ENCODE data around the gene VOPP1. TPM values are rescaled to one million over a fixed set of nuclear protein-coding genes. Genes with fewer than 3 reads are reported as not detected.

Gene VOPP1
- total RNA-seq, 1 donor from 2014 or later = 47.8 TPM

DNA sequence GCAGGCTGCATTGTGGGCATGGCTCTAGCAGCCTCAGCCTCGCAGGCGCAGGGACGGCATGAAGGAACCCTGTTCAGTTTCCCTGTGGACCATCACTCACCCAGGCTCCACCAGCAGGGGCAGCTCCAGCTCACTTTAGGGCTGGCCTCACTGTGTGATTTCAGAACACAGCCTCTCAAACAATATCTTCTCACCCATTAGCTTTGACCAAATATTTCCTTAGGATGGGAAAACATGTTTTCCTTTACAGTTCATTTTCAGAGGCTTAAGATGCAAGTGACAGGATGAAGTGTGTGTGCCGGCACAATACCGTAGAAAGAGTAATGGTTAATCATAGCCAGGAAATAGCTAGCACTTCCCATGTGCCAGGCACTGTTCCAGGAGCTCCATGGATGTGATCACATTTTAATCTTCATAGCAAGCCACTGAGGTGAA is 149.0 kb downstream of the VOPP1 start:
- Mint-ChIP-seq H3K27me3 (no peaks in the 10 kb centered on the region), H3K4me3 (ENCODE audit: low read depth) (no peak overlapping the region), H3K36me3 (ENCODE audit: insufficient read depth) (peaks cover 7% of the 10 kb centered on the region), H3K9me3 (ENCODE audit: low read depth) (no peaks in the 10 kb centered on the region), H3K4me1 (ENCODE audit: low read depth) (peaks cover 11% of the 10 kb centered on the region), H3K27ac (no peak overlapping the region)
- TF ChIP-seq, protein P1, sequence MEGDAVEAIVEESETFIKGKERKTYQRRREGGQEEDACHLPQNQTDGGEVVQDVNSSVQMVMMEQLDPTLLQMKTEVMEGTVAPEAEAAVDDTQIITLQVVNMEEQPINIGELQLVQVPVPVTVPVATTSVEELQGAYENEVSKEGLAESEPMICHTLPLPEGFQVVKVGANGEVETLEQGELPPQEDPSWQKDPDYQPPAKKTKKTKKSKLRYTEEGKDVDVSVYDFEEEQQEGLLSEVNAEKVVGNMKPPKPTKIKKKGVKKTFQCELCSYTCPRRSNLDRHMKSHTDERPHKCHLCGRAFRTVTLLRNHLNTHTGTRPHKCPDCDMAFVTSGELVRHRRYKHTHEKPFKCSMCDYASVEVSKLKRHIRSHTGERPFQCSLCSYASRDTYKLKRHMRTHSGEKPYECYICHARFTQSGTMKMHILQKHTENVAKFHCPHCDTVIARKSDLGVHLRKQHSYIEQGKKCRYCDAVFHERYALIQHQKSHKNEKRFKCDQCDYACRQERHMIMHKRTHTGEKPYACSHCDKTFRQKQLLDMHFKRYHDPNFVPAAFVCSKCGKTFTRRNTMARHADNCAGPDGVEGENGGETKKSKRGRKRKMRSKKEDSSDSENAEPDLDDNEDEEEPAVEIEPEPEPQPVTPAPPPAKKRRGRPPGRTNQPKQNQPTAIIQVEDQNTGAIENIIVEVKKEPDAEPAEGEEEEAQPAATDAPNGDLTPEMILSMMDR (IDR thresholded peaks at IDR 0.05; ENCODE audit: unreplicated experiment) = peak; percentile 19
- DNase-seq (ENCODE audit: low spot score, unreplicated experiment) = no peak

Other genes starting within 250 kb of the VOPP1 start
- gene LANCL2, start 207.2 kb downstream of the VOPP1 start, total RNA-seq = 21.0 and 21.6 TPM in 2 replicates

All from progenitor cell of endocrine pancreas (in vitro differentiated cells).